GM18951 (cell line): ENCODE data around the gene SSTR3.
"Not testable (repeated sequence)": the region's sequence is repeated elsewhere in the genome, so short reads cannot be mapped to it uniquely, and the experiment has no call there.

Experiments
- POLR2A ChIP-seq: IDR thresholded peaks from 4 replicates; pipeline ENCODE4 v1.6.1; 2011; ENCODE audit warnings: mild to moderate bottlenecking; ENCODE audit not compliant: insufficient read length, insufficient read depth; ENCODE audit errors: extremely low read depth
- in situ Hi-C: fragments of 300-500 bp; cut with MboI; formaldehyde crosslinking; loops from one replicate; pipeline ENCODE4 v1.12.0; 2022; ENCODE audit warnings: low sequenced_read_pairs, mixed read lengths, inconsistent platforms; ENCODE audit not compliant: unreplicated experiment

The SSTR3 gene

GRCh38 chr22:37178350-37179125 is 33.7 kb downstream of the SSTR3 start:
- TF ChIP-seq POLR2A: no peak
- in situ Hi-C loops: no loop called here

DNA sequence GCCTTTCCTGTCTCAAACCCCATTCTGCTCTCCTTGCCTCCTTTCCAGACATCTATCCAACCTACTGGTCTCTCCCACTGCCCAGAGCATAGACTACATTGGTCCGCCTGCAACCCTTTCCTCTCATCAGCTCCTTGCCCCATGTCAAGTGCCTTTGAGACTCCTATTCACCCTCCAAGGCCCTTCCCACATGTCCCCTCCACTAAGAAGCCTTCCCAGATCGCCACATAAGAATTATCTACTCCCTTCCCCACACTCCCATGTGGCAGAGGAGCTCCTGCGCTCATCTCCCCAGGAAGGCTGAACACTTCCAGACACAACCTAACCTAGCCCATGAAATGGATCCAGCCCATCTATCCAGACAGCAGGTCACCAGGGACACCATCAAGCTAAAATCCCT is 34.5 kb downstream of the SSTR3 start:
- in situ Hi-C loops: no loop called here
- no peak for TF ChIP-seq POLR2A

- no peak for TF ChIP-seq POLR2A
- in situ Hi-C loops: no loop called here
These were observed 35.1 kb downstream of the SSTR3 start for GRCh38 chr22:37177221-37177620.

- no peak for TF ChIP-seq POLR2A
- in situ Hi-C loops: no loop called here
These were observed 35.7 kb downstream of the SSTR3 start for GRCh38 chr22:37176464-37177061.

- in situ Hi-C loops: no loop called here
- TF ChIP-seq POLR2A: no peak
These were observed 36.6 kb downstream of the SSTR3 start for GRCh38 chr22:37175414-37176281.

DNA sequence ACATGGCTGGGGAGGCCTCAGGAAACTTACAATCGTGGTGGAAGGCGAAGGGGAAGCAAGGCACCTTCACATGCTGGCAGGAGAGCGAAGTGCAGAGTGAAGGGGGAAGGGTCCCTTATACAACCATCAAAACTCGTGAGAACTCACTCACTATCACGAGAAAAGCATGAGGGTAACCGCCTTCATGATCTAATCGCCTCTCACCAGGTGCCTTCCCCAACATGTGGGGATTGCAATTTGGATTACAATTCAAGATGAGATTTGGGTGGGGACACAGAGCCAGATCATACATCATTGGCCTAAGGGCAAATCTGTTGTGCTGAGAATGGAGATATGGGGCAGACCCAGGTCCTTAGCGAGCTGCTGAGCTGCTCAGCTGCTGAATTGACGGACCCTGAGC is 37.3 kb downstream of the SSTR3 start:
- in situ Hi-C loops: no loop called here
- no peak for TF ChIP-seq POLR2A

GRCh38 chr22:37173709-37174108 is 38.6 kb downstream of the SSTR3 start:
- in situ Hi-C loops: no loop called here

GRCh38 chr22:37172266-37173245 is 39.7 kb downstream of the SSTR3 start:
- in situ Hi-C loops: no loop called here
- no peak for TF ChIP-seq POLR2A

More at GRCh38 chr22:37173709-37174108, 38.6 kb downstream of the SSTR3 start:
- TF ChIP-seq POLR2A: no peak

DNA sequence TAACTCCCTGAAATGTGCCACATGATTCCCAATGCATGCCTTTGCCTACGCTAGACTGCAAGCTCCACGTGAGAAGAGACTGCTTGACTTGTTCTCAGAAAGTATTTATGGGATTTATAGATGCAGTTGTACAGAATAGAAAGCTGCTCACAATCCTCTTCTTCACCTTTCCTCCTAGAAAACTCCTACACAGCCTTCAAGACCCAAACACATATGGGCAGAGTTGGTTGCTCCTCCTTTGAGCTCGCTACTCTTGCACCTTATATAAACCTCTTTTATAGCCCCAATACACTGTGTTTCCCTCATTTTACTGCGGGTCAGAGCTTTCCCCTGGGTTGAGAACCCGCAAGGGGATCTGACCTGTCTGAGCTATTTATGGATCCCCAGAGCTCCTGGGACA is 40.6 kb downstream of the SSTR3 start:
- TF ChIP-seq POLR2A: no peak
- in situ Hi-C loops: no loop called here

DNA sequence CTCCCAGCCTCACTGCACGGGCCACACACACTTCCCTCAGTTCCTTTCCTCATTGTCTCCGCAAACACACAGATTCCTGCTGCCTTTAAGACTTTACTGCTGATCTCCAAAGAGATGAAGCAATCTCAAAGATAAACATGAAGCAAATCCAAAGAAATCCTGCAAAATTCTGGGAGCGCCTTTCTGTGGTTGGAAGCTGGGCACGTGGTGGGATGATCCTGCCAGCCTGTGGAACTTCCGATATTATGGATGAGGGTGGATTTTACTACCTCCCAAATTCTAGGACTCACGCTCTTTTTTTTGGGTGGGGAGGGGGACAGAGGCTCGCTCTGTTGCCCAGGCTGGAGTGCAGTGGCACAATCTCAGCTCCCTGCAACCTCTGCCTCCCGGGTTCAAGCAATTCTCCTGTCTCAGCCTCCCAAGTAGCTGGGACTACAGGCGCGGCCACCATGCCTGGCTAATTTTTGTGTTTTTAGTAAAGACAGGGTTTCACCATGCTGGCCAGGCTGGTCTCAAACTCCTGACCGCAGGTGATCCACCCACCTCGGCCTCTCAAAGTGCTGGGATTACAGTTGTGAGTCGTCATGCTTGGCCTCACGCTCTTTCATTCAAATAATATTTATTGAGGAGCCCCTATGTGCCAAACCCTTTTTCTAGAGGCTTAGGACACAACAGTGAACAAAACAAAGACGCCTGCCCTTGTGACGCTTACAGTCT is 41.4 kb downstream of the SSTR3 start:
- in situ Hi-C loops: not testable (repeated sequence)

GRCh38 chr22:37169947-37170688 is 42.2 kb downstream of the SSTR3 start:
- in situ Hi-C loops: no loop called here
- TF ChIP-seq POLR2A: no peak
